ENCODE data around the gene ITGAV. TPM values are rescaled to one million over a fixed set of nuclear protein-coding genes. Genes with fewer than 3 reads are reported as not detected.

ITGAV gene
- total and polyA plus RNA-seq, 4 donors, result 6.6 to 31.3 (median 12.0) TPM

GRCh38 chr2:186551323-186552050 lies 38.4 kb upstream of the ITGAV start:
- Histone ChIP-seq H3K9ac (ENCODE audit: low read depth in 1 of 2, low read length in 2 of 2) (no peak overlapping the region), H3K36me3 (ENCODE audit: control insufficient read depth in 4 of 4, insufficient read depth in 3 of 4, low read depth in 1 of 4, low read length in 3 of 4) (no peaks in the 10 kb centered on the region), H3K4me1 (ENCODE audit: control insufficient read depth in 4 of 4, insufficient read depth in 4 of 4, low read length in 3 of 4) (no peaks in the 10 kb centered on the region), H3K9me3 (ENCODE audit: control insufficient read depth in 4 of 4, low read length in 3 of 4) (no peaks in the 10 kb centered on the region), H3K4me3 (ENCODE audit: low read depth in 1 of 3, low read length in 3 of 3) (no peak overlapping the region), H3K27me3 (ENCODE audit: control insufficient read depth in 4 of 4, insufficient read depth in 4 of 4, low read length in 3 of 4) (no peaks in the 10 kb centered on the region), H3K27ac (ENCODE audit: low read depth in 1 of 2, low read length in 2 of 2) (no peak overlapping the region)
- 84% methylated on average over 8 of the region's 8 CpGs for WGBS
- no peak for TF ChIP-seq RAD21 (IDR thresholded peaks at IDR 0.05)
- no peak for TF ChIP-seq RXRA (IDR thresholded peaks at IDR 0.05)
- no peak for TF ChIP-seq NR2F2 (IDR thresholded peaks at IDR 0.05)
- no peak for TF ChIP-seq ATF3 (IDR thresholded peaks at IDR 0.05)
- TF ChIP-seq SP1 (IDR thresholded peaks at IDR 0.05), result no peak
- no peak for TF ChIP-seq REST (IDR thresholded peaks at IDR 0.05)
- TF ChIP-seq JUND (IDR thresholded peaks at IDR 0.05), result no peak
- TF ChIP-seq MAX (IDR thresholded peaks at IDR 0.05), result no peak
- TF ChIP-seq GABPA (IDR thresholded peaks at IDR 0.05 in 1 of 2, conservative IDR thresholded peaks at IDR 0.05 in 1 of 2), result no peak
- no peak for TF ChIP-seq FOXA1 (IDR thresholded peaks at IDR 0.05)
- no peak for TF ChIP-seq TAF1 (conservative IDR thresholded peaks at IDR 0.05)
- TF ChIP-seq FOXA2 (IDR thresholded peaks at IDR 0.05), result no peak
- TF ChIP-seq ZBTB33 (IDR thresholded peaks at IDR 0.05), result no peak
- no peak for TF ChIP-seq EGR1 (IDR thresholded peaks at IDR 0.05; ENCODE audit: low read depth in 2 of 2)
- DNase-seq (ENCODE audit: low spot score), result no peak

GRCh38 chr2:186554429-186554828 lies 35.4 kb upstream of the ITGAV start:
- DNase-seq (ENCODE audit: low spot score), result no peak
- Histone ChIP-seq H3K27ac (ENCODE audit: low read depth in 1 of 2, low read length in 2 of 2) (no peak overlapping the region), H3K27me3 (ENCODE audit: control insufficient read depth in 4 of 4, insufficient read depth in 4 of 4, low read length in 3 of 4) (no peaks in the 10 kb centered on the region), H3K4me1 (ENCODE audit: control insufficient read depth in 4 of 4, insufficient read depth in 4 of 4, low read length in 3 of 4) (no peaks in the 10 kb centered on the region), H3K9ac (ENCODE audit: low read depth in 1 of 2, low read length in 2 of 2) (no peak overlapping the region), H3K36me3 (ENCODE audit: control insufficient read depth in 4 of 4, insufficient read depth in 3 of 4, low read depth in 1 of 4, low read length in 3 of 4) (no peaks in the 10 kb centered on the region), H3K9me3 (ENCODE audit: control insufficient read depth in 4 of 4, low read length in 3 of 4) (no peaks in the 10 kb centered on the region), H3K4me3 (ENCODE audit: low read depth in 1 of 3, low read length in 3 of 3) (no peak overlapping the region)
- TF ChIP-seq RAD21 (IDR thresholded peaks at IDR 0.05) (no peak), HNF4A (conservative IDR thresholded peaks at IDR 0.05) (no peak), ZBTB33 (IDR thresholded peaks at IDR 0.05) (no peak), EGR1 (IDR thresholded peaks at IDR 0.05; ENCODE audit: low read depth in 2 of 2) (no peak), REST (IDR thresholded peaks at IDR 0.05) (no peak), JUND (IDR thresholded peaks at IDR 0.05) (no peak), MAX (IDR thresholded peaks at IDR 0.05) (no peak), NR2F2 (IDR thresholded peaks at IDR 0.05) (no peak), RXRA (IDR thresholded peaks at IDR 0.05) (no peak)
- WGBS, result 77% methylated on average over 1 of the region's 1 CpG

Data from liver (tissue), 9 donors.